DOHH2 (cell line): ENCODE measurements around the gene GPR119.

Experiments used
- EZH2phosphoT487 ChIP-seq: fragments of 200-600 bp; sonication (generic); IDR thresholded peaks from 2 replicates; pipeline ENCODE4 v1.6.1; 2017; ENCODE audit warnings: borderline replicate concordance, mild to moderate bottlenecking, antibody characterized with exemption, low read length, moderate library complexity, mixed read lengths
- TF ChIP-seq, protein P1 (sequence below): fragments of 200-600 bp; sonication (generic); IDR thresholded peaks from one replicate; pipeline ENCODE4 v1.5.1; 2014; ENCODE audit warnings: antibody characterized with exemption, mild to moderate bottlenecking, low read depth, low read length; ENCODE audit not compliant: poor library complexity, severe bottlenecking

DNA sequence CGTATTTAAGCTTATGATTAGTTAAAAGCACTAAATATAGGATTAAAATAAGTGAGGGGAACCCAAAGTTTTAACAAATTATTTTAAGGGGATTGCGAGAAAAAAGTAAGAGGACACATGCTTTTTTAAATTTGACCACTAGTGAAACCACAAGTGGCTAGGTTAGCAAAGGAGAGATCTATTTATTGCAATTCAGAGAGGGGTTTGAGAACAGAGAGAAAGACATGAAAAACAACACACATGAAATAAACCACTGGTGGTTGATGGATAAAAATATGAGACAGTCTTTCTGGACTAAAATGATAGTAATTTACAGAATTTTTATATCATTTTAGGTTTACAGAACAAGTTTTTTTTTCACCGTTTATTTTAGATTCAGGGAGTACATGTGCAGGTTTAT, 33.9 kb downstream of the GPR119 start:
- TF ChIP-seq, protein P1, sequence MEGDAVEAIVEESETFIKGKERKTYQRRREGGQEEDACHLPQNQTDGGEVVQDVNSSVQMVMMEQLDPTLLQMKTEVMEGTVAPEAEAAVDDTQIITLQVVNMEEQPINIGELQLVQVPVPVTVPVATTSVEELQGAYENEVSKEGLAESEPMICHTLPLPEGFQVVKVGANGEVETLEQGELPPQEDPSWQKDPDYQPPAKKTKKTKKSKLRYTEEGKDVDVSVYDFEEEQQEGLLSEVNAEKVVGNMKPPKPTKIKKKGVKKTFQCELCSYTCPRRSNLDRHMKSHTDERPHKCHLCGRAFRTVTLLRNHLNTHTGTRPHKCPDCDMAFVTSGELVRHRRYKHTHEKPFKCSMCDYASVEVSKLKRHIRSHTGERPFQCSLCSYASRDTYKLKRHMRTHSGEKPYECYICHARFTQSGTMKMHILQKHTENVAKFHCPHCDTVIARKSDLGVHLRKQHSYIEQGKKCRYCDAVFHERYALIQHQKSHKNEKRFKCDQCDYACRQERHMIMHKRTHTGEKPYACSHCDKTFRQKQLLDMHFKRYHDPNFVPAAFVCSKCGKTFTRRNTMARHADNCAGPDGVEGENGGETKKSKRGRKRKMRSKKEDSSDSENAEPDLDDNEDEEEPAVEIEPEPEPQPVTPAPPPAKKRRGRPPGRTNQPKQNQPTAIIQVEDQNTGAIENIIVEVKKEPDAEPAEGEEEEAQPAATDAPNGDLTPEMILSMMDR, result no peak
- no peak for TF ChIP-seq EZH2phosphoT487
